Muscle of leg (tissue), 11 donors: ENCODE measurements around the gene ATP8B1. TPM values are rescaled to one million over a fixed set of nuclear protein-coding genes. Genes with fewer than 3 reads are reported as not detected.
A peak's percentile ranks its signal among the peaks of the same experiment; 100 is the strongest.

Experiments used
- DNase-seq: peaks from one replicate; pipeline ENCODE4 v3.0.0; 2013
- H3K27ac ChIP-seq: one replicate; pipeline ENCODE4 v1.5.1; 2013; ENCODE audit warnings: mild to moderate bottlenecking, low read length, control low read depth
- H3K27me3 ChIP-seq: one replicate; pipeline ENCODE4 v1.6.1; 2013; ENCODE audit warnings: low read length; ENCODE audit not compliant: control insufficient read depth, insufficient read depth
- H3K36me3 ChIP-seq: one replicate; pipeline ENCODE4 v1.6.1; 2013; ENCODE audit warnings: low read length; ENCODE audit not compliant: control insufficient read depth, insufficient read depth
- H3K4me1 ChIP-seq: one replicate; pipeline ENCODE4 v1.6.1; 2013; ENCODE audit warnings: low read length; ENCODE audit not compliant: control insufficient read depth, insufficient read depth
- H3K4me3 ChIP-seq: one replicate; pipeline ENCODE4 v1.5.1; 2013; ENCODE audit warnings: low read length, control low read depth
- H3K9me3 ChIP-seq: replicated peaks from 2 replicates; pipeline ENCODE4 v1.6.1; 2013; ENCODE audit warnings: low read depth, low read length; ENCODE audit not compliant: control insufficient read depth
- WGBS: methylation state at CpG from one replicate; pipeline ENCODE4 v1.1.5; 2013; ENCODE audit warnings: missing lambda C conversion rate; ENCODE audit not compliant: insufficient coverage; 5-methylcytosine and 5-hydroxymethylcytosine counted together
- polyA plus RNA-seq, 8 donors: library from polyadenylated mRNA; unstranded; fragments of 120-200 nt; gene quantifications; one replicate each; pipeline versions ENCODE4 v1.2.1 to v1.2.3, GENCODE V29; 2013; ENCODE audit warnings: inconsistent platforms in 1 of 8, low replicate concordance in 1 of 8; ENCODE audit not compliant: insufficient read length in 8 of 8, insufficient read depth in 1 of 8
- total RNA-seq: library from RNA; stranded (reverse); fragments of 120-200 nt; gene quantifications from one replicate; pipeline ENCODE4 v1.2.4, GENCODE V29; 2013

The ATP8B1 gene
- total and polyA plus RNA-seq, 9 donors = 2.8 to 5.7 (median 4.3) TPM

GRCh38 chr18:57784034-57784800 is 18.9 kb downstream of the ATP8B1 start:
- peak overlapping the region; percentile 54 for H3K27ac ChIP-seq

GRCh38 chr18:57782049-57782448 is 21.1 kb downstream of the ATP8B1 start:
- Histone ChIP-seq H3K9me3 (no peaks in the 10 kb centered on the region), H3K4me3 (no peak overlapping the region), H3K27me3 (no peaks in the 10 kb centered on the region), H3K36me3 (no peaks in the 10 kb centered on the region), H3K4me1 (peaks cover 24% of the 10 kb centered on the region), H3K27ac (peak overlapping the region; percentile 84)
- DNase-seq = no peak
- WGBS = no CpG with 5 or more reads among the region's 5 CpGs

More at GRCh38 chr18:57784034-57784800, 18.9 kb downstream of the ATP8B1 start:
- Histone ChIP-seq H3K9me3 (no peaks in the 10 kb centered on the region), H3K4me3 (no peak overlapping the region), H3K27me3 (no peaks in the 10 kb centered on the region), H3K36me3 (no peaks in the 10 kb centered on the region), H3K4me1 (peaks cover 25% of the 10 kb centered on the region)
- no peak for DNase-seq
- WGBS = 76% methylated on average over 16 of the region's 16 CpGs

GRCh38 chr18:57780706-57781347 is 22.3 kb downstream of the ATP8B1 start:
- Histone ChIP-seq H3K27ac (peak overlapping the region; percentile 84), H3K9me3 (no peaks in the 10 kb centered on the region), H3K4me3 (no peak overlapping the region), H3K27me3 (no peaks in the 10 kb centered on the region), H3K4me1 (peaks cover 27% of the 10 kb centered on the region), H3K36me3 (no peaks in the 10 kb centered on the region)
- DNase-seq = peak; percentile 80
- WGBS = no CpG with 5 or more reads among the region's 6 CpGs

- Histone ChIP-seq H3K27ac (peak overlapping the region; percentile 84), H3K36me3 (no peaks in the 10 kb centered on the region), H3K27me3 (no peaks in the 10 kb centered on the region), H3K4me3 (no peak overlapping the region), H3K4me1 (peaks cover 27% of the 10 kb centered on the region), H3K9me3 (no peaks in the 10 kb centered on the region)
- no CpG with 5 or more reads among the region's 2 CpGs for WGBS
- DNase-seq = peak; percentile 85
Observed at GRCh38 chr18:57780318-57780705, 22.8 kb downstream of the ATP8B1 start.

GRCh38 chr18:57776767-57777166 is 26.3 kb downstream of the ATP8B1 start:
- no CpG with 5 or more reads among the region's 4 CpGs for WGBS
- no peak overlapping the region for H3K27ac ChIP-seq
- DNase-seq = peak; percentile 63
- no peaks in the 10 kb centered on the region for H3K9me3 ChIP-seq
- no peaks in the 10 kb centered on the region for H3K27me3 ChIP-seq
- H3K36me3 ChIP-seq = no peaks in the 10 kb centered on the region
- H3K4me1 ChIP-seq = peaks cover 25% of the 10 kb centered on the region
- H3K4me3 ChIP-seq = no peak overlapping the region

GRCh38 chr18:57776354-57776753 is 26.8 kb downstream of the ATP8B1 start:
- WGBS = no CpG with 5 or more reads among the region's 3 CpGs
- no peaks in the 10 kb centered on the region for H3K9me3 ChIP-seq
- no peaks in the 10 kb centered on the region for H3K27me3 ChIP-seq
- no peak overlapping the region for H3K4me3 ChIP-seq
- H3K4me1 ChIP-seq = peaks cover 21% of the 10 kb centered on the region
- DNase-seq = no peak
- no peak overlapping the region for H3K27ac ChIP-seq
- H3K36me3 ChIP-seq = no peaks in the 10 kb centered on the region

- no peak for DNase-seq
- H3K27me3 ChIP-seq = no peaks in the 10 kb centered on the region
- H3K4me1 ChIP-seq = peaks cover 17% of the 10 kb centered on the region
- no peak overlapping the region for H3K27ac ChIP-seq
- H3K36me3 ChIP-seq = no peaks in the 10 kb centered on the region
- WGBS = 92% methylated on average over 2 of the region's 3 CpGs
- no peaks in the 10 kb centered on the region for H3K9me3 ChIP-seq
- no peak overlapping the region for H3K4me3 ChIP-seq
Observed at GRCh38 chr18:57775937-57776336, 27.2 kb downstream of the ATP8B1 start.

GRCh38 chr18:57772387-57772799 is 30.7 kb downstream of the ATP8B1 start:
- Histone ChIP-seq H3K4me1 (peaks cover 20% of the 10 kb centered on the region), H3K9me3 (no peaks in the 10 kb centered on the region), H3K36me3 (no peaks in the 10 kb centered on the region), H3K27me3 (no peaks in the 10 kb centered on the region), H3K27ac (no peak overlapping the region), H3K4me3 (no peak overlapping the region)
- DNase-seq = no peak
- 71% methylated on average over 9 of the region's 9 CpGs for WGBS

GRCh38 chr18:57771626-57772025 is 31.5 kb downstream of the ATP8B1 start:
- H3K27ac ChIP-seq = no peak overlapping the region
- H3K36me3 ChIP-seq = no peaks in the 10 kb centered on the region
- H3K4me1 ChIP-seq = peaks cover 20% of the 10 kb centered on the region
- H3K27me3 ChIP-seq = no peaks in the 10 kb centered on the region
- H3K9me3 ChIP-seq = no peaks in the 10 kb centered on the region
- H3K4me3 ChIP-seq = no peak overlapping the region
- no peak for DNase-seq
- whole genome bisulfite sequencing = no CpG with 5 or more reads among the region's 3 CpGs

- no peak overlapping the region for H3K4me3 ChIP-seq
- H3K27me3 ChIP-seq = no peaks in the 10 kb centered on the region
- H3K27ac ChIP-seq = no peak overlapping the region
- H3K4me1 ChIP-seq = peaks cover 18% of the 10 kb centered on the region
- no peak for DNase-seq
- no peaks in the 10 kb centered on the region for H3K9me3 ChIP-seq
- no CpG with 5 or more reads among the region's 3 CpGs for WGBS
- H3K36me3 ChIP-seq = no peaks in the 10 kb centered on the region
Observed at GRCh38 chr18:57771193-57771592, 31.9 kb downstream of the ATP8B1 start.
